ENCODE measurements around the gene SOX12.
A peak's percentile ranks its signal among the peaks of the same experiment; 100 is the strongest.
"Not testable (repeated sequence)": the region's sequence is repeated elsewhere in the genome, so short reads cannot be mapped to it uniquely, and the experiment has no call there.

Gene SOX12

GRCh38 chr20:329851-330232, 4.5 kb downstream of the SOX12 start:
- DNase-seq = no peak

GRCh38 chr20:330233-331149, 5.1 kb downstream of the SOX12 start:
- peak; percentile 51 for DNase-seq

- no peak for DNase-seq
These were observed 9.2 kb downstream of the SOX12 start for GRCh38 chr20:334578-334977.

- not testable (repeated sequence) for DNase-seq
These were observed 10.7 kb downstream of the SOX12 start for GRCh38 chr20:336040-336439.

- no peak for DNase-seq
These were observed 16.3 kb downstream of the SOX12 start for GRCh38 chr20:341682-342081.

- DNase-seq = no peak
These were observed 17.8 kb downstream of the SOX12 start for GRCh38 chr20:343107-343506.

- no peak for DNase-seq
These were observed 20.8 kb downstream of the SOX12 start for GRCh38 chr20:346033-346639.

GRCh38 chr20:346640-347316, 21.4 kb downstream of the SOX12 start, which contains the start of gene NRSN2:
NRSN2 (plus strand) TSS chr20:347111; CDS start chr20:349644, 2,533 bp downstream.
- peak; percentile 37 for DNase-seq

- no peak for DNase-seq
These were observed 21.9 kb downstream of the SOX12 start for GRCh38 chr20:347317-347639.

GRCh38 chr20:347640-348484, 22.5 kb downstream of the SOX12 start:
- peak; percentile 93 for DNase-seq

GRCh38 chr20:348972-349841, 23.9 kb downstream of the SOX12 start:
- DNase-seq = no peak

GRCh38 chr20:353166-353565, 27.8 kb downstream of the SOX12 start:
- DNase-seq = no peak

GRCh38 chr20:354298-354977, 29.1 kb downstream of the SOX12 start:
- DNase-seq = peak; percentile 77

GRCh38 chr20:356154-356553, 30.8 kb downstream of the SOX12 start:
- DNase-seq = not testable (repeated sequence)

- no peak for DNase-seq
These were observed 31.4 kb downstream of the SOX12 start for GRCh38 chr20:356745-357144.

- no peak for DNase-seq
These were observed 33.7 kb downstream of the SOX12 start for GRCh38 chr20:358891-359555.

- no peak for DNase-seq
These were observed 36.2 kb downstream of the SOX12 start for GRCh38 chr20:361561-361960.

- DNase-seq = peak; percentile 31
These were observed 37.2 kb downstream of the SOX12 start for GRCh38 chr20:362271-363254.

- no peak for DNase-seq
These were observed 38.1 kb downstream of the SOX12 start for GRCh38 chr20:363319-364078.

All from NCI-H1436 (cell line).